Adrenal gland (tissue), 5 donors: Measurements from ENCODE around the gene EHMT1.

ENCODE experiments used
- CTCF ChIP-seq, 6 experiments: fragments of 450-650 bp in 4 of 6; fragments of 200-600 bp in 2 of 6; sonication (generic) in 1 of 6; IDR thresholded peaks; 1 replicate in 5 of 6; 2 replicates in 1 of 6; pipeline versions ENCODE4 v1.5.1 to v1.8.0; 2016 to 2021; ENCODE audit warnings: antibody characterized with exemption in 6 of 6, mild to moderate bottlenecking in 2 of 6, moderate library complexity in 1 of 6
- POLR2A ChIP-seq, 2 donors: fragments of 450-650 bp; IDR thresholded peaks; one replicate each; pipeline ENCODE4 v1.6.1; 2017; ENCODE audit warnings: antibody characterized with exemption in 2 of 2, mild to moderate bottlenecking in 2 of 2, moderate library complexity in 1 of 2
- donor health status: DM: no; HTN: no; CAD: no.

GRCh38 chr9:137688725-137689124, 69.9 kb downstream of the EHMT1 start:
- TF ChIP-seq CTCF (IDR thresholded peaks at IDR 0.05) (peak in 1 of 6 experiments; percentile 8), POLR2A (IDR thresholded peaks at IDR 0.05) (no peak)
